IPS-11a (cell line): ENCODE results near the gene TENT4B.

Experiments
- H3K4me3 ChIP-seq: one replicate; pipeline ENCODE4 v1.5.1; 2013; ENCODE audit warnings: low read depth, low read length, control low read depth

TENT4B gene

GRCh38 chr16:50252082-50252611 is 99.0 kb downstream of the TENT4B start:
- H3K4me3 ChIP-seq: no peak overlapping the region

GRCh38 chr16:50252874-50253513 is 99.9 kb downstream of the TENT4B start:
- H3K4me3 ChIP-seq: no peak overlapping the region

GRCh38 chr16:50253514-50253910 is 100.4 kb downstream of the TENT4B start:
- H3K4me3 ChIP-seq: no peak overlapping the region

- H3K4me3 ChIP-seq: no peak overlapping the region
Measured at GRCh38 chr16:50254072-50254471, 101.0 kb downstream of the TENT4B start.

GRCh38 chr16:50255538-50255937 is 102.4 kb downstream of the TENT4B start:
- no peak overlapping the region for H3K4me3 ChIP-seq

GRCh38 chr16:50256604-50257003 is 103.5 kb downstream of the TENT4B start:
- H3K4me3 ChIP-seq: no peak overlapping the region

GRCh38 chr16:50257876-50258275 is 104.8 kb downstream of the TENT4B start:
- H3K4me3 ChIP-seq: no peak overlapping the region

GRCh38 chr16:50259334-50260205 is 106.5 kb downstream of the TENT4B start:
- no peak overlapping the region for H3K4me3 ChIP-seq

GRCh38 chr16:50260206-50261159 is 107.4 kb downstream of the TENT4B start:
- no peak overlapping the region for H3K4me3 ChIP-seq

GRCh38 chr16:50261160-50261706 is 108.1 kb downstream of the TENT4B start:
- no peak overlapping the region for H3K4me3 ChIP-seq

GRCh38 chr16:50261707-50262235 is 108.7 kb downstream of the TENT4B start:
- no peak overlapping the region for H3K4me3 ChIP-seq

GRCh38 chr16:50263060-50263909 is 110.2 kb downstream of the TENT4B start:
- H3K4me3 ChIP-seq: no peak overlapping the region

GRCh38 chr16:50263940-50264929 is 111.1 kb downstream of the TENT4B start:
- no peak overlapping the region for H3K4me3 ChIP-seq

- H3K4me3 ChIP-seq: no peak overlapping the region
Measured at GRCh38 chr16:50265260-50265659, 112.2 kb downstream of the TENT4B start.

- H3K4me3 ChIP-seq: no peak overlapping the region
Measured at GRCh38 chr16:50265716-50266336, 112.7 kb downstream of the TENT4B start.

GRCh38 chr16:50266337-50267091 is 113.4 kb downstream of the TENT4B start, which contains the start of gene ADCY7:
Gene ADCY7 (plus strand): TSS chr16:50266551. CDS start chr16:50288180, 21,629 bp downstream.
- no peak within 1 kb of the TSS for H3K4me3 ChIP-seq

GRCh38 chr16:50267151-50267631 is 114.1 kb downstream of the TENT4B start:
- H3K4me3 ChIP-seq: no peak overlapping the region
